T-helper 2 cell treated with Interferon-gamma antibody and Interleukin-4, amounts not matched to agents 100 ng/mL and 5 ng/mL, for 36 hours (primary cell): ENCODE measurements around the gene HEATR5A. TPM values are rescaled to one million over a fixed set of nuclear protein-coding genes. Genes with fewer than 3 reads are reported as not detected.
"Not testable (repeated sequence)": the region's sequence is repeated elsewhere in the genome, so short reads cannot be mapped to it uniquely, and the experiment has no call there.

Source experiments
- intact Hi-C: fragments of 100-400 bp; cut with micrococcal nuclease; formaldehyde crosslinking; loops from one replicate; pipeline ENCODE4 v1.15.1; 2023
- total RNA-seq: library from RNA; stranded (reverse); gene quantifications from 2 replicates; pipeline ENCODE4 v1.2.3, GENCODE V29; 2022

The HEATR5A gene
- total RNA-seq, 1 donor from 2014 or later, result 8.3 TPM

DNA sequence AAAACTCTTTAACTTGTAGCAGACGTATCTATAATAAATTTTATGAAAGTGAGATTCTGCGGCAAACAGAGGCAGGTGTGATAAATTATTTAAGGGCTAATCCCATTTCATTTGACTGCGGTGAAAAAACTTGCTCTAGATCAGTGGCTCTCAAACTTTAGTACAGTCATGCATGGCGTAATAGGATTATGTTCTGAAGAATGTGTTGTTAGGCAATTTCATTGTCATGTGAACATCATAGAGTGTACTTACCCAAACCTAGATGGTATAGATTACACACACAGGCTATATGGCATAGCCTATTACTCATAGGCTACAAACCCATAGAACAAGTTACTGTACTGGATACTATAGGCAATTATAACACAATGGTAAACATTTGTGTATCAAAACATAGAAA is 83.7 kb downstream of the HEATR5A start:
- intact Hi-C loops, result no loop called here

DNA sequence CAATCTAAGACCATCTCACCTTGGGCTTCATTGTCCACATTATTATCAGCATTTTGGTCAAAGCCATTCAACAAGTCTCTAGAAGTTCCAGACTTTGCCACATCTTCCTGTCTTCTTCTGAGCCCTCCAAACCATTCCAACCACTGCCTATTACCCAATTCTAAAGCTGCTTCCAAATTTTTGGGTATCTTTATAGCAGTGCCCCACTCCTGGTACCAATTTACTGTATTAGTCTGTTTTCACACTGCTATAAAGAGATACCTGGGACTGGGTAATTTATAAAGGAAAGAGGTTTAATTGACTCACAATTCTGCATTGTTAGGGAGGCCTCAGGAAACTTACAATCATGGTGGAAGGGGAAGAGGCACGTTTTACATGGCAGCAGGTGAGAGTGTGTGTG is 89.0 kb downstream of the HEATR5A start:
- intact Hi-C loops, result not testable (repeated sequence)

DNA sequence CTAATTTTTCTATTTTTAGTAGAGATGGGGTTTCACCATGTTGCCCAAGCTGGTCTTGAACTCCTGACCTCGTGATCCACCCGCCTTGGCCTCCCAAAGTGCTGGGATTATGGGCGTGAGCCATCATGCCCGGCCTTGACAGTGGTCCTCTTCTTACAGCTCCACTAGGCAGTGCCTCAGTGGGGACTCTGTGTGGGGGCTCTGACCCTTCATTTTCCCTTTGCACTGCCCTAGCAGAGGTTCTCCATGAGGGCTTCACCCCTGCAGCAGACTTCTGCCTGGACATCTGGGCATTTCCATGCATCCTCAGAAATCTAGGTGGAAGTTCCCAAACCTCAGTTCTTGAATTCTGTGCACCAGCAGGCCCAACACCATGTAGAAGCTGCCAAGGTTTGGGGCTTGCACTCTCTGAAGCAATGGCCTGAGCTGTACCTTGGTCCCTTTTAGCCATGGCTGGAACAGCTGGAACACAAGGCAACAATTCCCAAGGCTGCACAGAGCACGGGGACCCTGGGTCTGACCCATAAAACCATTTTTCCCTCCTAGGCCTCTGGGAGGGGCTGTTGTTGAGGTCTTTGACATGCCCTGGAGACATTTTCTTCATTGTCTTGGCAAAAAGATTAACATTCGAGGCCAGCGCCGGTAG is 90.4 kb downstream of the HEATR5A start:
- intact Hi-C loops, result not testable (repeated sequence)

DNA sequence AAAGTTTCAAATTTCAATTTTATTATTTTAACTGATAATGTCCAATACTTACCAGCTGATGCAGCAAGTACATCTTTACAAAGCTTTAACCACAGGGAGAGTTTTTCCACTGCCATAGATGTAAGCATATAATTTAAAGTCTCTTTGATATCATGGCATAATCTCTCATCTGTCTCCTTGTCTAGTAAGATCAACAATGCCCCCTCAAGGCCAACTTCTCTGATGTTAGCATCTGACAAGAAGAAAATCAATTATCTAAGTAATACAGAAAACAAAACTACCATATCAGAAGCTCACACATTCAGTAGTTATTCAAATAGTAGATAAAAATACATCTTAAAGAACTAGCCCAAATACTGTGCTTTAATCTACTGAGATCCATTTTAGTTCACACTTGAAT is 94.2 kb downstream of the HEATR5A start:
- intact Hi-C loops, result no loop called here

DNA sequence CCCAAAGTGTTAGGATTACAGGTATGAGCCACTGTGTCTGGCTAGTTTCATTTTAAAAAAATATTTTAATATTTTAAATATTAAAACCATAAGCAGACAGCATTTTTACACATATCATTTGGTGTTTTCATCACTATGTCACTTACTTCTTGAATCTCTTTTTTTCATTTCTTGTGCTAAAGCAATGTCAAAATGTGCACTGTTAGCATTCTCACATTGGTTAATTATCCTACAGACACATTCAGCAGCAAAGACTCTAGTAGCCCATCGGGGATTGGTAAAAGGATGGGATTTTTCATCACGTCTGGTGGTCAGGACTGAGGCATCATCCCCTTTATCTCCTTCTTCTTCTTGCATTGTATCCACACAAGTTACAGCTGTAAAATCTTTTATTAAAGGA is 96.9 kb downstream of the HEATR5A start:
- intact Hi-C loops, result no loop called here

DNA sequence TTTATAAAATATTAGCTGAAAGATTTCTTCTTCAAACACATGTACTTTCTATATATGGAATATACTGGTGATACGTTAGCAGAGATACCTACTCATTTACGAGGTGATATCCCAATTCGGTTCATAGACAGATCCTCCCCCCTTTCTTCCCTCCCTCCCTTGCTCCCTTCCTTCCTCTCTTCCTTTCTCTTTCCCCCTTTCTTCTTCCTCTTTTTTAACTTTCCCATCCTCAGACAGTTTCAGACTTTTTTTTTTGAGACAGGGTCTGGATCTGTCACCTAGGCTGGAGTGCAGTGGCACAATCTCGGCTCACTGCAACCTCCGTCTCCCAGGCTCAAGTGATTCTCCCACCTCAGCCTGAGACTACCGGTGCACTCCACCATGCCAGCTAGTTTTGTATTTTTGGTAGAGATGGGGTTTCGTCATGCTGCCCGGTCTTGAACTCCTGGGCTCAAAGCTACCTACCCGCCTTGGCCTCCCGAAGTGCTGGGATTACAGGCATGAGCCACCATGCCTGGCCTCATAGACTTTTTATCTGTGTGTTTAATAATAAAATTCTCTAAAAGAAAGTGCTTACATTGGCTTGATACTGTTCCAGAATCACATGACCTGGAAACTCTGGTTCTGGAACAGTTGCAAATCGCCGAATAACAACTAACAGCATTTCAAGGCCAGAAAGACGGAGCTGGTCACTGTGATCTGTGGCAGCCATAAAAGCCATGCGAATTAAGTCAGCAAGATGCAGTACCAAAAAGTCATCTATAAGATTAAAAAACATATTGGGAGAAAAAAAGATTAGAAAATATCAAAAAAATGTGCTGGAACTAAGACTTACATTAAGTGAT is 99.2 kb downstream of the HEATR5A start:
- intact Hi-C loops, result no loop called here

DNA sequence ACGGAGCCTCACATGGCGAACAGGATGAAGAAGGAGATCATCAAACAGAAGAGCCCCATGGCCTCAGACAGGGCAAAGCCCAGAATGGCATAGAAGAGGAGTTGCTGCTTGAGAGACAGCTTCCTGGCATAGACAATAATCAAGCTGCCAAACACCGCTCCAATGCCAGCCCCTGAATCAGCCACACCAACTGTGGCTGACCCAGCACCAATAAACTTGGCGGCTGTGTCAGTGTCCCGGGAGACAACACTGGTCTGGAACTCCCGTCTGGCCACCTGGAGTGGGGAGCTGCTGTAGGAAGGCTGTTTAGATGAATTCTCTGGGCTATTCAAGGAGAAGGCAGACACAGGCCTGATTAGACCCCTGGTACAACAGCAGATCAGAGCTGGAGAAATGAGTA is 100.1 kb downstream of the HEATR5A start:
- intact Hi-C loops, result no loop called here

DNA sequence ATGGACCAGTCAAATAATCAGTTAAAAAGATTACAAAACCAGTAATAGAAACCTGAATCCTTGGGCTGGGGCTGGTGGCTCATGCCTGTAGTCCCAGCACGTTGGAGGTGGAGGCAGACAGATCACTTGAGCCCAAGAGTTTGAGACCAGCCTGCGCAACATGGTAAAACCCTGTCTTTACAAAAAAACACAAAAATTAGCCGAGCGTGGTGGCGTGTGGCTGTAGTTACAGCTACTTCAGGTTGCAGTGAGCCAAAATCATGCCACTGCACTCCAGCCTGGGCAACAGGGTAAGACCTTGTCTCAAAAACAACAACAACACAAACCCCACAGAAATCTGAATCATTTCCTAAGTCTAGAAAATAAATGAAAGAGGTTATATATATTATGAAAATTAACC is 100.6 kb downstream of the HEATR5A start:
- intact Hi-C loops, result no loop called here

DNA sequence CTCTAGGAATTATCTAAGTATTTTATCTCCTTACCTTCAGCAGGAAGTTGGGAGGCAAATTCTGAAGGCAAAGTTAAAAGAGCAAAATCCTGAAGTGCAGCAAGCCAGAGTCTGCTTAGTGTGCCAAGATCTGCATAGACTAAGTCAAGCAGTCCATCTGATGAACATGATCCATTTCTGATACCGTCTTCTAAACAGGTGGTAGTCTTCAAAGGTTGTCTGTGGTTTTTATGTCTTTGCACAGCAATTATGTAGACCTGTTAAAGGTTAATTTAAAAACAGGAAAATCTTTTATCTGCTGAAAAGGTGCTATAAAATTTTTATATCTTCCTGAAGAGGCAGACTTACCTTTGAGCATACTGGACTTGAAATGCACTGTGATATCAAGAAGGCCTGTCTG is 107.4 kb downstream of the HEATR5A start:
- intact Hi-C loops, result no loop called here

DNA sequence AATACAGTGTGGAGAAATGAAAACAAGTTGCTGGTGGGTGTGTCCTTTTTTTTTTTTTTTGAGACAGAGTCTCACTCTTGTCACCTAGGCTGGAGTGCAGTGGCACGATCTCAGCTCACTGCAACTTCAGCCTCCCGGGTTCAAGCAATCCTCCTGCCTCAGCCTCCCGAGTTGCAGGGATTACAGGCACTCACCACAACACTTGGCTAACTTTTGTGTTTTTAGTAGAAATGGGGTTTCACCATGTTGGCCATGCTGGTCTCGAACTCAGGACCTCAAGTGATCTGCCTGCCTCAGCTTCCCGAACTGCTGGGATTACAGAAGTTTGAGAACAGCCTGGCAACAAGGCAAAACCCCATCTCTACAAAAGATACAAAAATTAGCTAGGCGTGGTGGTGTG is 108.0 kb downstream of the HEATR5A start:
- intact Hi-C loops, result not testable (repeated sequence)

DNA sequence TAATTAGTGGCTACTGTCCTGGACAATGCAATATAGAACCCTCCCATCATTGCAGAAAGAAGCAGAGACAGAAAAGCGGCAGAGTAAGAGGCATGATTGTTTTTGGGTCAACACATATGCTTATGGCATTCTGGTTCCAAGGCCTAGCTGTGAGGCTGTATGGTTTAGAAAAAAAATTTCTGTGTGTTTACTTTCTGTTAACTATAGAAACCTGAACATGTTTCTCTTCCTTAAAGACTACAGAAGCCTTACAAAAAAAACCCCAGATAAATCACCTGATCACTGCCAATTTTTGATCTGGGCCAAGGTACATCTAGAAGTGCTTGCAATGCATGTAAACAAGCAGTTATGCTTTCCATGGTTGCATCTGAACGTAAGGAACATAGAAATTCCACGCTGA is 112.7 kb downstream of the HEATR5A start:
- intact Hi-C loops, result no loop called here

DNA sequence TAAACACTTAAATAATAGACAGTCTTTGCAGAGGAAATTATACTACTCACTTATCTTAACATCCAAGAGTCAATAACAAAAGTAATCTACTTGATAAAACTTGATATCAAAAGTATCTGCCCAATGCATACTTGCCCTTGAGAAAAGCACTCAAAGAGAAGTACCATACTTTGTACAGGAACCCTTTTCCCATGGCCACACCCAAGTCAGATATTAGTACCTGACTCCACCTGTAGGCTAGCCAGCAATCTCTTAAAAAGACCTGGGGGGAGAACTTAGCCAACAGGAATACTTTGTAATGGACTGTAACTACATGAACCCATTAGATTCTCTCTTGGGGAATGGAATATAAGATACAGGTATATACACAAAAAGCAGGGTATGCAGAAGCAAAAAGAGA is 113.2 kb downstream of the HEATR5A start:
- intact Hi-C loops, result no loop called here

DNA sequence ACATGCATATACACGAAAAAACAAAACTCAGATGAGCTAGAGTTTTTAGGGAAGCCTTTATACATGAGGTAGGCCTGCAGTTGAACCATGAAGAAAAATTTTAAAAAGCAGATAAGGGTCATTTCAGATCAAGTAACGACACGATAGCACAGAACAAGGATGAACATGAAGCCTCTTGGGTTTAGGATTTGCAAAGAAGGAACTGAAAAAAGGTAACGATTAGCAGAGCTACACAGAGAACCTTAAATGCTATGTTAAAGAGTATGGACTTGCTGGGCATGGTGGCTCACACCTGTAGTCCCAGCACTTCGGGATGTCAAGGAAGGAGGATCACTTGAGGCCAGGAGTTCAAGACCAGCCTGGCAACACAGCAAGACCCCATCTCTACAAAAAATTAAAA is 116.7 kb downstream of the HEATR5A start:
- intact Hi-C loops, result no loop called here

DNA sequence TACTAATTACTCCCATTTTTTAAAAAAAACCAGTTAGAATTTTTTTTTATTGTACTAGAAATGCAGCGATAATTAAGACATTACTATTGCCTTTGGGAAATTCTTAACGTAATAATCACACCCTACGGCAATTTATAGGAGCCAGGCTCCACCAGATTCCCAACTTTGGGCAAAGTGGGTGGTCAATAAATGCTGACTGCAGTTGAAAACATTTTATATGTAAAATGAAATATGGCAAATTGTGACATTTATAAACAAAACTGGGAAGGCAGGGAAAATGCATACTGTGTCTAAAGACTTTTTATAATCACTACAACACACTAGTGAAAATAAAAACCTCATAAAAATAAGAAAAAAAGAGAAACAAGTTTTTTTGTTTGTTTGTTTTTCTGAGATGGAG is 119.5 kb downstream of the HEATR5A start:
- intact Hi-C loops, result no loop called here

DNA sequence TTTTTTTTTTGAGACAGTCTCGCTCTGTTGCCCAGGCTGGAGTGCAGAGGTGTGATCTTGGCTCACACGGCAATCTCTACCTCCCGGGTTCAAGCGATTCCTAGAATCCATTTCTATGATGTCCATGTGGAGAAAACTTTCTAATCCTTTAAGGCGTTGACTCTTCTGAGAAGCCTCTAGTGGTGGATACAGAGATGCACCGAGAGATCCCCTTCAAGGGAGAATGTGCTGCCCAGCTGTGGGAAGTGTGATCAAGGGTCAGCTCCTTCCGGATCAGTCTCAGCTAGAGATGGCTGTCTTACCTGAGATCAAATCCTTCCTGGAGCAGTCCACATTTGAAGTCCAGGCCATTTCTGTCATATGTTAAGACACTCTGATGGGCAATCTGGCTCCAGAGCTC is 120.1 kb downstream of the HEATR5A start:
- intact Hi-C loops, result no loop called here

DNA sequence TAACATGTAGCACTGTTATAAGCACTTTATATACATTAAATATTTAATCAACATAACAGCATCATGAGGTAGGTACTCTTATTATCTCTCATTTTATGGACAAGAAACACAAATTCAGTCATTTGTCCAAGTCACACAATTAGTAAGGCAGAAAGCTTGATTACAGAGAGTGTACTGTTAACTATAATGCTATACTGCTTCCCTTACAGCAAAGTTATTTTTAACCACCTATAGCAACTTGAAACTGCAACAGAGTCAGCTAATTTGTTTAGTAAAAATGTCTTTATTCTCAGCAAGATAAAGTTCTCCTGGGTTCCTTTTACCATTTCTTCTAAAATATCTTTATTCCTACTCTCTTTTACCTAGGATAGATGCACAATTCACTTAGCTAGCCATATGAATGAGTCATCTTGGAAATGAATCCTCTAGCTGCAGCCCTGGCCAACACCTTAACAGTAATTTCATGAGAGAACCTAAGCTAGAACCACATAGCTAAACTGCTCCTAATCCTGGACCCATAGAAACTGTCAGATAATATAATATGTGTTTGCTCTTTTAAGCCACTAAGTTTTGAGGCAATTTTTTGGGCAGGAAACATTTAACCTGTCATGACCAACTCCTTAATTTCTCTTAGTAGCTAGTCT is 122.5 kb downstream of the HEATR5A start:
- intact Hi-C loops, result no loop called here

DNA sequence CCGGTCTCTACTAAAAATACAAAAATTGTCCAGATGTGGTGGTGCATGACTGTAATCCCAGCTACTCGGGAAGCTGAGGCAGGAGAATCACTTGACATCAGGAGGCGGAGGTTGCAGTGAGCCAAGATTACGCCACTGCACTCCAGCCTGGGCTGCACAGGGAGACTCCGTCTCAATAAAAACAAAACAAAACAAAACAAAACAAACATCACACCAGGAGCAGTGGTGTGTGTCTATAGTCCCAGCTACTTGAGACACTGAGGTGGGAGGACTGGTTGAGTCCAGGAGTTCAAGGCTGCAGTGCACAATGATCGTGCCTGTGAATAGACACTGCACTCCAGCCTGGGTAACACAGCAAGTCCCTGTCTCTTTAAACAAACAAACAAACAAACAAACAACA is 123.2 kb downstream of the HEATR5A start:
- intact Hi-C loops, result no loop called here

DNA sequence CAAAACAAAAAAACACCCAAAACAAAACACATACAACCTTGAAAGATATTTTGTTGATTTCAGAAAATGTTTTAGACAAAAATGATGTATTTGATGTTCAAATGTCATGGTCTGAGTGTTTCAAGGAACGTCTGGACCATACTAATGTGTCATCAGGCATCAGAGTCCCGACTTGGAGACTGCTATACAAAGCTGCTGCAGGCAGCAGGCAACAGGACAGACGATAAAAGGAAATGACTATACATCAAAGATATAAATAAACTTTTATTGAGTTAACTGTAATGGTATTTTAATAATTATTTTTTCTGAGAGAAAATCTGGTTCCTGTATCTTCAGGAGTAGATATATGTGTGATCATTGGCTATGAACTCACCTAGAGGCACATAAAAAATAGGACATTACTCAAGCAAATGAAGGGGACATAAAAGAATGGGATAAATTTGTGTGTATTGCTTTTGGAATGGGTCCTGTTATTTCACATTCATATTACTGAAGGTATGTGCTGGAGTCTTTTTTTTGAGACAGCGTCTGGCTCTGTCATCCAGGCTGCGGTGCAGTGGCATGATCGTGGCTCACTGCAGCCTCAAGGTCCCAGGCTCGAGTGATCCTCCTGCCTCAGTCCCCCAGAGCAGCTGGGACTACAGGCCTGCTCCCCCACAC is 125.5 kb downstream of the HEATR5A start:
- intact Hi-C loops, result no loop called here

DNA sequence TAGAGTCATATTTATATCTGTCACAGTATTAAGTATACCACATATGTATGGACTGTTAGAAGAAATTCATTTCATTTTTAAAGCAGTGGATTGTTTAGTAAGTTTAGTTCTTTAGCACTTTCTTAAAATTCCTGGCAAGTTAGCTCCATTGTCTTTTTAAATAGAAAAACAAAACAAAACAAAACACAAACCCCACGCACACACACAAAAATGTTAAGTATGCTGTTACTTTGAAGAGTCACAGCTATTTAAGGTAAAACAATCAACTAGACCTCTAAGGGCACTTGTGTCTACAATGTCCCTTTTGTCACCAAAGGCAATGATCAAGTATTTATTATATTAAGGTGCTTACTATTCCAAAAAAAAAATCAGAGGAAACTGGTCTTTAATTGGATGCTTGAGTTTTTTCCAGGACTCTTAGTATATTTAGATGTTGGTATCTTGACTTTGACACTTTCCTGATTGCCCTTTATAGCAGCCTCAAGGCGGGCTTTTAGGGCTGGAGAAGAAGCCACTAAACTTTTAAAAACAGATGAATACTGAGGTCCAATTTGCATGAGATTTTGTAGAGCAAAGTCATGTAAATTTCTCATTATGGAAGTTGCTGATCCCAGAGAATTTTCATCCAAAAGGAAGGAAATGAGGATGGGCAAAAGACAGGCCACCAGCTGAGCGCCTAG is 127.3 kb downstream of the HEATR5A start:
- intact Hi-C loops, result no loop called here

DNA sequence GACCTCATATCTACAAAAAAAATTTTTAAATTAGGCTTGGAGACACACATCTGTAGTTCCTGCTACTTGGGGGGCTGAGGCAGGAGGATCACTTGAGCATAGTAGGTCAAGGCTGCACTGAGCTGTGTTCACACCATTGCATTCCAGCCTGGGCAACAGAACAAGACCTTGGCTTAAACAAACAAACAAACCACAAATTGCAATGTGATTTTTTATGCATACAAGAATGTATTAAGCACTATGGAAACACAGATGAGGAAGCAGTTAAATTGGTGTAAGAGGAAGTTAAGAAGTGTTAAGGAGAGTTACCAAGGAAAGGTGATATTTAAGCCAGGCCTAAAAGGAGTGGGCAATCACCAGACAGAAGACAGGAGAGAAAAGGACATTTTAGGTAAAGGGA is 129.1 kb downstream of the HEATR5A start:
- intact Hi-C loops, result no loop called here

DNA sequence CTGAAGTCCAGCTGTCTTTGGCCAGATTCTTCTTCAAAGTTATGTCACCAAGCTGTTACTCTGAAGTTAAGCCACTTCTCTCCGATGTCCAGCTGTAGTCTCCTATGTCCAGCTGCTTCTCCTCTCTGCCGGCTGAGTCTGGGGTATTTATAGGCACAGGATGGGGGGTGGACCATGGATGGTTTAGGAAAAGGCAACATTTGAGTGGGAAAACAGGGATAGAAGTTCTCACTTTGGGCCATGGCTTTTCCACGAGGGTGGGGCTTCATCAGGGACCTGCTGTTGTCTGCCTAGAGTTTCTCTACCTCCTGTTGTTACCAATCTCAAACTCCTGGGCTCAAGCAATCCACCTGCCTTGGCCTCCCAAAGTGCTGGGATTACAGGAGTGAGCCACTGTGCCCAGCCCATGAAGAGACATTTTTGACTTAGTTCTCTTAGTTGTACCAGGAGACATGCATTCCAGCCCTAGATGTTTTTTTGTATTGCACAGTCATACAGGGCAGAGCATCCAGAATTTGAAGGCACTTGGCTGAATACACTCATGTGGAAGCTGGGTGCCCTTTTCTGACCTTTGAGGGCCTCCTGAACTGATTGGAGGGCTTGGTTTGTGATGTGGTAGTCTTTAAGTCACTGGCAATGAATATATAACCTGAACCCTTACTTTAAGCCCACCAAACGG is 132.9 kb downstream of the HEATR5A start:
- intact Hi-C loops, result no loop called here
